GM23248 (cell line): ENCODE measurements around the gene POLR2J3.
"Not testable (repeated sequence)": the region's sequence is repeated elsewhere in the genome, so short reads cannot be mapped to it uniquely, and the experiment has no call there.

Source experiments
- EZH2 ChIP-seq: fragments of 200-600 bp; sonication (generic); IDR thresholded peaks from 2 replicates; pipeline ENCODE4 v1.6.1; 2018; ENCODE audit warnings: antibody characterized with exemption, mild to moderate bottlenecking; ENCODE audit not compliant: insufficient read depth, poor library complexity, severe bottlenecking
- EZH2phosphoT487 ChIP-seq: fragments of 200-600 bp; sonication (generic); IDR thresholded peaks from 2 replicates; pipeline ENCODE4 v1.6.1; 2018; ENCODE audit warnings: antibody characterized with exemption, moderate library complexity, mild to moderate bottlenecking, low read depth; ENCODE audit not compliant: insufficient read depth

DNA sequence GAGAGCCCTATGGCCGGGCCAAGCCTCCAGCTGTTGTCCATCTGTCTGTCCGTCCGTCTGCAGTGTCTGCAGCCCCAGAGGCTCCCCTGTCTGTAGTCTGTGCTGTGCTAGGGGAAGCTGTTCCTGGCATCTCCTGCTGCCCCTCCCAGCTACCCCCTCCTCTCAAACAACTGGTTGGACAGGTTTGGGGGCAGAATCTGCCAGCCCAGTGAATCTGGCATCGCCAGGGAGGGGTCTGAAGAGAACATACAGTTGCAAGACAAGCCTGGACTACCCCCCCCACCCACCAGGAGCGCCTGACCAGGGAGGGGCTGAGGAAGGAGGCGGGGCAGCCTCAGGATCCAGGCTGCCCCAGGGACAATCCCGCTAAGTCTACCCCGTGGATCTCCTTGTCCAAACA lies 28.8 kb downstream of the POLR2J3 start, which contains the start of gene UPK3BL2:
- not testable (repeated sequence) for TF ChIP-seq EZH2, EZH2phosphoT487
